Thymus (tissue), 11 donors: ENCODE measurements around the gene LCNL1. TPM values are rescaled to one million over a fixed set of nuclear protein-coding genes. Genes with fewer than 3 reads are reported as not detected.

Source experiments
- DNase-seq, 9 donors: peaks; one replicate each; pipeline ENCODE4 v3.0.0-alpha.2; 2013; ENCODE audit warnings: low spot score in 9 of 9, low read depth in 6 of 9, missing footprints in 1 of 9
- H3K27ac ChIP-seq, 2 donors: one replicate each; pipeline ENCODE4 v1.5.1; 2013; ENCODE audit warnings: control low read depth in 1 of 2, low read depth in 1 of 2, low read length in 1 of 2, mild to moderate bottlenecking in 1 of 2, moderate library complexity in 1 of 2
- H3K27me3 ChIP-seq, 2 donors: one replicate each; pipeline ENCODE4 v1.5.1; 2013; ENCODE audit warnings: low read length in 1 of 2; ENCODE audit not compliant: control insufficient read depth in 2 of 2, insufficient read depth in 1 of 2
- H3K36me3 ChIP-seq, 2 donors: one replicate each; pipeline ENCODE4 v1.5.1; 2013; ENCODE audit warnings: low read length in 1 of 2, mild to moderate bottlenecking in 1 of 2, moderate library complexity in 1 of 2; ENCODE audit not compliant: control insufficient read depth in 2 of 2, insufficient read depth in 2 of 2
- H3K4me1 ChIP-seq, 2 donors: one replicate each; pipeline ENCODE4 v1.5.1; 2013; ENCODE audit warnings: low read length in 2 of 2; ENCODE audit not compliant: control insufficient read depth in 2 of 2, insufficient read depth in 2 of 2
- H3K4me3 ChIP-seq, 2 donors: one replicate each; pipeline ENCODE4 v1.5.1; 2013; ENCODE audit warnings: low read length in 2 of 2, control low read depth in 1 of 2, mild to moderate bottlenecking in 1 of 2
- H3K9me3 ChIP-seq, 2 donors: one replicate each; pipeline ENCODE4 v1.5.1; 2013; ENCODE audit warnings: low read length in 1 of 2, mild to moderate bottlenecking in 1 of 2; ENCODE audit not compliant: control insufficient read depth in 2 of 2, insufficient read depth in 1 of 2
- WGBS: extraction: QIAGEN DNeasy Blood & Tissue Kit; methylation state at CpG from one replicate; pipeline ENCODE4 v1.1.7; 2013; 5-methylcytosine and 5-hydroxymethylcytosine counted together
- polyA plus RNA-seq: library from polyadenylated mRNA; stranded (reverse); fragments of 200-250 nt; gene quantifications from one replicate; pipeline ENCODE4 v1.2.3, GENCODE V29; 2013
- total RNA-seq: library from RNA; stranded (reverse); fragments of 120-200 nt; gene quantifications from one replicate; pipeline ENCODE4 v1.2.4, GENCODE V29; 2013
- donor health status: healthy.

The LCNL1 gene
- total and polyA plus RNA-seq, 2 donors = 0.19 to 5.0 TPM

GRCh38 chr9:137016436-137016835 is 33.6 kb downstream of the LCNL1 start:
- Histone ChIP-seq H3K4me1 (no peaks in the 10 kb centered on the region), H3K4me3 (no peak overlapping the region), H3K27ac (no peak overlapping the region), H3K36me3 (peaks cover 0 to 5% of the 10 kb centered on the region in 2 donors), H3K27me3 (no peaks in the 10 kb centered on the region), H3K9me3 (peaks cover 0 to 25% of the 10 kb centered on the region in 2 donors)
- no peak for DNase-seq
- 98% methylated on average over 16 of the region's 16 CpGs for WGBS

DNA sequence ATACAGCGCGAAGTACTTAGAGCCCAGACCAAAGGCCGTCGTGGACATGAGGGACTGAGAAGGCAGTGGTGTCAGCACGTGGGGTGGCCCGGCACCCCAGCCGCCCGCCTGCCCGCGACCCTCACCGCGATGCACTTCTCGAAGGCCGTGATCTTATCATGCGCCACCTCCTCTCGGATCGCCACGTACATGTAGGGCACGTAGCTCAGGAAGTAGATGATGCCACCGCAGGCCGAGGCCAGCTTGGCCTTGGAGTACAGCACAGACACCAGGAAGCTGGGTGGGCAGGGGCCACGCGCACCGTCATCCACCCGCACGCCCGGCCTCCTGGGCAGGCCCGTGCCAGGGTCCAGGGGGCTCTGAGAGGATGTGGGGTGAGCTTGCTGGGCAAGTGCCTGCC is 34.3 kb downstream of the LCNL1 start:
- no peaks in the 10 kb centered on the region for H3K4me1 ChIP-seq
- no peak overlapping the region for H3K27ac ChIP-seq
- no peaks in the 10 kb centered on the region for H3K27me3 ChIP-seq
- no peak overlapping the region for H3K4me3 ChIP-seq
- DNase-seq = no peak
- WGBS = 99% methylated on average over 28 of the region's 28 CpGs
- H3K9me3 ChIP-seq = peaks cover 0 to 25% of the 10 kb centered on the region in 2 donors
- peaks cover 0 to 5% of the 10 kb centered on the region in 2 donors for H3K36me3 ChIP-seq

- 97% methylated on average over 45 of the region's 45 CpGs for WGBS
- peaks cover 0 to 3% of the 10 kb centered on the region in 2 donors for H3K36me3 ChIP-seq
- H3K27ac ChIP-seq = no peak overlapping the region
- H3K4me1 ChIP-seq = no peaks in the 10 kb centered on the region
- no peaks in the 10 kb centered on the region for H3K27me3 ChIP-seq
- DNase-seq = no peak
- peaks cover 0 to 25% of the 10 kb centered on the region in 2 donors for H3K9me3 ChIP-seq
- no peak overlapping the region for H3K4me3 ChIP-seq
Observed at GRCh38 chr9:137017791-137018497, 35.2 kb downstream of the LCNL1 start.

- Histone ChIP-seq H3K36me3 (peaks cover 0 to 3% of the 10 kb centered on the region in 2 donors), H3K27ac (no peak overlapping the region), H3K4me1 (no peaks in the 10 kb centered on the region), H3K27me3 (no peaks in the 10 kb centered on the region), H3K4me3 (no peak overlapping the region), H3K9me3 (peaks cover 0 to 25% of the 10 kb centered on the region in 2 donors)
- 97% methylated on average over 36 of the region's 36 CpGs for WGBS
- no peak for DNase-seq
Observed at GRCh38 chr9:137018761-137019559, 36.2 kb downstream of the LCNL1 start.

- Histone ChIP-seq H3K4me3 (no peak overlapping the region), H3K4me1 (no peaks in the 10 kb centered on the region), H3K27me3 (no peaks in the 10 kb centered on the region), H3K36me3 (peaks cover 0 to 3% of the 10 kb centered on the region in 2 donors), H3K9me3 (peaks cover 0 to 18% of the 10 kb centered on the region in 2 donors), H3K27ac (no peak overlapping the region)
- DNase-seq = no peak
- 98% methylated on average over 34 of the region's 34 CpGs for WGBS
Observed at GRCh38 chr9:137019891-137020683, 37.3 kb downstream of the LCNL1 start.

DNA sequence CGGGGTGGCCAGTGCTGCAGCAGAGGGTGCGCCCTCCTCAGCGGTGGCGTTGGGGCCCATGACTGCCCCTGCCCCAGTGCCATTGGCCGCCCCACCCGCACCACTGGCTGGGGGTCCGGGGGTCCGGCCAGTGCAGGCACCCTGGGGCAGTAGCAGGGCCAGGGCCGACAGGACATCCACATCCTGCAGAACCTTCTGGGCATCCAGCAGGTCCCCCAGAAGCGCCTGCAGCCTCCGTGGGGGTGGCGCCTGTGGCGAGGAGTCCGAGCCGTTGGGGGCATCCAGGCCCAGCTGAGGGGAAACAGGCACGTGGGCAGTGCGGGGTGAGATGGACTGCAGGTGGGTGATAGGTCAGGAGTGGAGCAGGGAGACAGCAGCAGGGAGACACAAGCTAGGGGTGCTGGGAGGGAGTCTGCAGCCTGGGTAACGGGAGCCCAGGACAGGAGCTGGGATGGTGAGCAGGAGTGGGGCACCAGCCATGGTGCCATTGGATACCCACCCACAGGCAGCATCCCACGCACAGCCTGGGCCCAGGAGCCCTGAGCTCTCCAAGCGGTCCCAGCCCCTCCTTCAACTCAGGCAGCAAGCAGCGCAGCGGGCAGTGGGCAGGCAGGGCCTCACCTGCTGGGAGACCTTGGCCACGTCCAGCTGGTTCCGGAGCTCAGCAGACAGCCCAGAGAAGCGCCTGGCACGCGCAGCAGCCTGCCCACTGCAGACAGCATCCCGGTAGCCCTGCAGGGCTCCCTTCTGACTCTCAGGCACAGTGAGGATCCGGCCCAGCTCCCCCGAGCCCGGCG is 38.2 kb downstream of the LCNL1 start:
- H3K27ac ChIP-seq = no peak overlapping the region
- H3K4me3 ChIP-seq = no peak overlapping the region
- H3K36me3 ChIP-seq = peaks cover 0 to 3% of the 10 kb centered on the region in 2 donors
- no peak for DNase-seq
- peaks cover 0 to 13% of the 10 kb centered on the region in 2 donors for H3K9me3 ChIP-seq
- no peaks in the 10 kb centered on the region for H3K27me3 ChIP-seq
- H3K4me1 ChIP-seq = peaks cover 0 to 1% of the 10 kb centered on the region in 2 donors
- 98% methylated on average over 32 of the region's 32 CpGs for WGBS

DNA sequence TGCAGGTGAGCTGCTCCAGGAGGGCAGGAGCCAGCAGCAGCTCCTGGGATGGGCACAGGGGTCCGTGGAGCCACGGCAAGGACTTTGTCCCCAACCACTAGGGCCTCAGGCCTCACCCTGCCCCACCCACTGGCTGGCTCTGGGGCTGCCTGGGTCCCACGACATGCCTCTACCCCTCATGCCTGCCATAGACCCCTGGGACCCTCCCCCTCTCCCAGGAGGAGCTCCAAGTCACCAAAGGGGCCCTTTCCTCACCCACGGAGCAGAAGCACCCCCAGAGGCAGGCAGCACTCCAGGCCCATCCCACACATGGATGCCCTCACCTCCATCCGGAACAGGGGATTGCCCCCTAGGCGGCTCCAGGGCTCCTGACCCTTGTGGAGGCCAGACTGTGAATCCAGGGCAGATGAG is 38.8 kb downstream of the LCNL1 start:
- H3K27ac ChIP-seq = no peak overlapping the region
- H3K9me3 ChIP-seq = peaks cover 0 to 8% of the 10 kb centered on the region in 2 donors
- 95% methylated on average over 6 of the region's 6 CpGs for WGBS
- H3K27me3 ChIP-seq = peaks cover 0 to 6% of the 10 kb centered on the region in 2 donors
- no peak for DNase-seq
- peaks cover 0 to 3% of the 10 kb centered on the region in 2 donors for H3K36me3 ChIP-seq
- no peak overlapping the region for H3K4me3 ChIP-seq
- peaks cover 0 to 3% of the 10 kb centered on the region in 2 donors for H3K4me1 ChIP-seq

DNA sequence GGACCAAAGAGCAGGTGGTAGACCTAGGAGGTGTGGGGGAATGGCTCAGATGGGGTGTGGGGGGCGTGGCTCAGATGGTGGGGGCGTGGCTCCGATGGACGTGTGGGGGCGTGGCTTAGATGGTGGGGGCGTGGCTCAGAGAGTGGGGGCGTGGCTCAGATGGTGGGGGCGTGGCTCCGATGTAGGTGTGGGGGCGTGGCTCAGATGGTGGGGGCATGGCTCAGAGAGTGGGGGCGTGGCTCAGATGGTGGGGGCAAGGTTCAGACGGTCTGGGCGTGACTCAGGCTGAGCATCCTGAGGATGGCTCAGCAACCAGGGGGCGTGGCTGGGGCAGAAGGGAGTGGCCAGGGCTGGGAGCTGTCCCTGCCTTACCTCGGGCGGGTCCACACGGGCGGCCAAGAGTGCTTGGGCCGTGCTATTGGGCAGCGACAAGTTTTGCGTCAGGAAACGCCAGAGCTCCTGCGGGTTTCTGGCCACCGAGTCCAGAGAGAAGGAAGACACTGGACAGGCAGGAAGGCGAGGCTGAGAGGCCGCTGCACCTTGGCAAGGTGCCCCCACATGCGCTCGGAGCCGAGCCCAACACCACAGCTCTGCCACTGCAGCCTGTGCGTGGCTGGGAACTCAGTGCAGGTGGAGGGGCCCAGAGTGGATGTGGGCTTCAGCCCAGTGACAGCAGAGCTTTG is 39.3 kb downstream of the LCNL1 start:
- no peak overlapping the region for H3K27ac ChIP-seq
- peaks cover 0 to 6% of the 10 kb centered on the region in 2 donors for H3K4me1 ChIP-seq
- no peak overlapping the region for H3K4me3 ChIP-seq
- peaks cover under 1 to 11% of the 10 kb centered on the region in 2 donors for H3K27me3 ChIP-seq
- 85% methylated on average over 30 of the region's 30 CpGs for WGBS
- DNase-seq = no peak
- H3K9me3 ChIP-seq = peaks cover 0 to 4% of the 10 kb centered on the region in 2 donors
- peaks cover 0 to 3% of the 10 kb centered on the region in 2 donors for H3K36me3 ChIP-seq
